H1 (cell line): ENCODE data around the gene CHST1. TPM values are rescaled to one million over a fixed set of nuclear protein-coding genes. Genes with fewer than 3 reads are reported as not detected.

ENCODE experiments used
- CEBPB ChIP-seq: IDR thresholded peaks from 2 replicates; pipeline ENCODE4 v1.6.1; 2012; ENCODE audit warnings: low read depth, low read length
- KDM1A ChIP-seq: fragments of 200-600, 300-600 bp; sonication (generic); IDR thresholded peaks from 2 replicates; pipeline ENCODE4 v1.7.1; 2016; ENCODE audit warnings: mild to moderate bottlenecking, low read length, borderline replicate concordance
- PHF8 ChIP-seq: fragments of 200-600 bp; sonication (generic); conservative IDR thresholded peaks from 2 replicates; pipeline ENCODE4 v1.7.1; 2012; ENCODE audit warnings: low read depth, mild to moderate bottlenecking, inconsistent platforms, low read length, moderate library complexity
- RFX5 ChIP-seq: IDR thresholded peaks from 2 replicates; pipeline ENCODE4 v1.6.1; 2011; ENCODE audit warnings: low read depth, low read length, improper control_type of control experiment, borderline replicate concordance
- TEAD4 ChIP-seq: IDR thresholded peaks from 2 replicates; pipeline ENCODE4 v1.6.1; 2012; ENCODE audit warnings: low read depth, low read length, inconsistent platforms, mixed read lengths
- YY1 ChIP-seq: IDR thresholded peaks from 2 replicates; pipeline ENCODE4 v1.6.1; 2011; ENCODE audit warnings: low read depth, mild to moderate bottlenecking, low read length
- polyA plus RNA-seq, 7 experiments: library from polyadenylated mRNA; depleted of rRNA in 3 of 7; stranded (reverse) in 5 of 7; unstranded in 2 of 7; fragments of >200 nt in 5 of 7; fragments of 200-250 nt in 2 of 7; gene quantifications; 1 replicate in 5 of 7; 2 replicates in 1 of 7; 4 replicates in 1 of 7; pipeline versions ENCODE4 v1.2.1 to v1.2.3, GENCODE V29; 2011 to 2013; ENCODE audit warnings: missing spikeins in 2 of 7, mixed read lengths in 2 of 7
- total RNA-seq: library from RNA; stranded (reverse); fragmentation: NEBNext Ultra II Directional; extraction: Animal tissue kit (Norgen Biotek cat#: 25700); gene quantifications from 2 replicates; pipeline ENCODE4 v1.2.1, GENCODE V29; 2021
- TF ChIP-seq, protein P1 (sequence below): fragments of 300-600 bp; sonication (generic); IDR thresholded peaks from 2 replicates; pipeline ENCODE4 v1.7.1; 2012; ENCODE audit warnings: low read length, moderate library complexity, mild to moderate bottlenecking, inconsistent platforms; ENCODE audit not compliant: insufficient replicate concordance
- TF ChIP-seq, protein P2 (sequence below): IDR thresholded peaks from 2 replicates; pipeline ENCODE4 v1.6.1; 2012; ENCODE audit warnings: inconsistent platforms

The CHST1 gene
- total and polyA plus RNA-seq, 2 of the 8 experiments (the other 6 are each of a cell fraction or from before 2014, with no cell fraction given), result 1.6 to 3.8 TPM

DNA sequence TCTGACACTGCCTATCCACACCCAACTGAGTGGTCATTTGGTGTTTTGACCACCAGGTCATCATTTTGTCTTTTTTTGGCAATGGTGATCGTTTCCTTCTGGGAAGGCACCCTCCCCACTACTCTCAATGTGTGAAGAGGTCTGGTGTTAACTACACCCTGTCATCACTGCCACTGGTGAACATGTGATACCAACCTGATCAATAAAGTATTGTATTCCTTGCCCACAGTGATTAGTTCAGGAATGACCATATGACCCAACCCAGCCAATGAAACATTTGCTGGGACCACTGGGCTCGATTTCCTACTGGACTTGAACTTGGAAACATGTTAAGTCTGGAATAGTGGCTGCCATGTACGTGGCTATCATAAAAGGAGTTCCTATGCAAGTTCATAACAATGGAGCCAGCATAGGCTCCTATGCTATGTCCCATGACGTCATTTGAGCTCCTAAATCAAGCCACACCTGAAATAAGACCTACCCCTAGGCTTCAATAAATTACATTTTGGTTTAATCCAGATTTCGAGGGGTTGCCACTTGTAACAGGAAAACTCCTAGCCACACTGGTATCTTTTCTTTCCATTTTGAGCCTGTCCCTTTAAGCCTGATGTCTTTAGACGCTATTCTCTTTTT is 51.1 kb downstream of the CHST1 start (continued):
- TF ChIP-seq, protein P1, sequence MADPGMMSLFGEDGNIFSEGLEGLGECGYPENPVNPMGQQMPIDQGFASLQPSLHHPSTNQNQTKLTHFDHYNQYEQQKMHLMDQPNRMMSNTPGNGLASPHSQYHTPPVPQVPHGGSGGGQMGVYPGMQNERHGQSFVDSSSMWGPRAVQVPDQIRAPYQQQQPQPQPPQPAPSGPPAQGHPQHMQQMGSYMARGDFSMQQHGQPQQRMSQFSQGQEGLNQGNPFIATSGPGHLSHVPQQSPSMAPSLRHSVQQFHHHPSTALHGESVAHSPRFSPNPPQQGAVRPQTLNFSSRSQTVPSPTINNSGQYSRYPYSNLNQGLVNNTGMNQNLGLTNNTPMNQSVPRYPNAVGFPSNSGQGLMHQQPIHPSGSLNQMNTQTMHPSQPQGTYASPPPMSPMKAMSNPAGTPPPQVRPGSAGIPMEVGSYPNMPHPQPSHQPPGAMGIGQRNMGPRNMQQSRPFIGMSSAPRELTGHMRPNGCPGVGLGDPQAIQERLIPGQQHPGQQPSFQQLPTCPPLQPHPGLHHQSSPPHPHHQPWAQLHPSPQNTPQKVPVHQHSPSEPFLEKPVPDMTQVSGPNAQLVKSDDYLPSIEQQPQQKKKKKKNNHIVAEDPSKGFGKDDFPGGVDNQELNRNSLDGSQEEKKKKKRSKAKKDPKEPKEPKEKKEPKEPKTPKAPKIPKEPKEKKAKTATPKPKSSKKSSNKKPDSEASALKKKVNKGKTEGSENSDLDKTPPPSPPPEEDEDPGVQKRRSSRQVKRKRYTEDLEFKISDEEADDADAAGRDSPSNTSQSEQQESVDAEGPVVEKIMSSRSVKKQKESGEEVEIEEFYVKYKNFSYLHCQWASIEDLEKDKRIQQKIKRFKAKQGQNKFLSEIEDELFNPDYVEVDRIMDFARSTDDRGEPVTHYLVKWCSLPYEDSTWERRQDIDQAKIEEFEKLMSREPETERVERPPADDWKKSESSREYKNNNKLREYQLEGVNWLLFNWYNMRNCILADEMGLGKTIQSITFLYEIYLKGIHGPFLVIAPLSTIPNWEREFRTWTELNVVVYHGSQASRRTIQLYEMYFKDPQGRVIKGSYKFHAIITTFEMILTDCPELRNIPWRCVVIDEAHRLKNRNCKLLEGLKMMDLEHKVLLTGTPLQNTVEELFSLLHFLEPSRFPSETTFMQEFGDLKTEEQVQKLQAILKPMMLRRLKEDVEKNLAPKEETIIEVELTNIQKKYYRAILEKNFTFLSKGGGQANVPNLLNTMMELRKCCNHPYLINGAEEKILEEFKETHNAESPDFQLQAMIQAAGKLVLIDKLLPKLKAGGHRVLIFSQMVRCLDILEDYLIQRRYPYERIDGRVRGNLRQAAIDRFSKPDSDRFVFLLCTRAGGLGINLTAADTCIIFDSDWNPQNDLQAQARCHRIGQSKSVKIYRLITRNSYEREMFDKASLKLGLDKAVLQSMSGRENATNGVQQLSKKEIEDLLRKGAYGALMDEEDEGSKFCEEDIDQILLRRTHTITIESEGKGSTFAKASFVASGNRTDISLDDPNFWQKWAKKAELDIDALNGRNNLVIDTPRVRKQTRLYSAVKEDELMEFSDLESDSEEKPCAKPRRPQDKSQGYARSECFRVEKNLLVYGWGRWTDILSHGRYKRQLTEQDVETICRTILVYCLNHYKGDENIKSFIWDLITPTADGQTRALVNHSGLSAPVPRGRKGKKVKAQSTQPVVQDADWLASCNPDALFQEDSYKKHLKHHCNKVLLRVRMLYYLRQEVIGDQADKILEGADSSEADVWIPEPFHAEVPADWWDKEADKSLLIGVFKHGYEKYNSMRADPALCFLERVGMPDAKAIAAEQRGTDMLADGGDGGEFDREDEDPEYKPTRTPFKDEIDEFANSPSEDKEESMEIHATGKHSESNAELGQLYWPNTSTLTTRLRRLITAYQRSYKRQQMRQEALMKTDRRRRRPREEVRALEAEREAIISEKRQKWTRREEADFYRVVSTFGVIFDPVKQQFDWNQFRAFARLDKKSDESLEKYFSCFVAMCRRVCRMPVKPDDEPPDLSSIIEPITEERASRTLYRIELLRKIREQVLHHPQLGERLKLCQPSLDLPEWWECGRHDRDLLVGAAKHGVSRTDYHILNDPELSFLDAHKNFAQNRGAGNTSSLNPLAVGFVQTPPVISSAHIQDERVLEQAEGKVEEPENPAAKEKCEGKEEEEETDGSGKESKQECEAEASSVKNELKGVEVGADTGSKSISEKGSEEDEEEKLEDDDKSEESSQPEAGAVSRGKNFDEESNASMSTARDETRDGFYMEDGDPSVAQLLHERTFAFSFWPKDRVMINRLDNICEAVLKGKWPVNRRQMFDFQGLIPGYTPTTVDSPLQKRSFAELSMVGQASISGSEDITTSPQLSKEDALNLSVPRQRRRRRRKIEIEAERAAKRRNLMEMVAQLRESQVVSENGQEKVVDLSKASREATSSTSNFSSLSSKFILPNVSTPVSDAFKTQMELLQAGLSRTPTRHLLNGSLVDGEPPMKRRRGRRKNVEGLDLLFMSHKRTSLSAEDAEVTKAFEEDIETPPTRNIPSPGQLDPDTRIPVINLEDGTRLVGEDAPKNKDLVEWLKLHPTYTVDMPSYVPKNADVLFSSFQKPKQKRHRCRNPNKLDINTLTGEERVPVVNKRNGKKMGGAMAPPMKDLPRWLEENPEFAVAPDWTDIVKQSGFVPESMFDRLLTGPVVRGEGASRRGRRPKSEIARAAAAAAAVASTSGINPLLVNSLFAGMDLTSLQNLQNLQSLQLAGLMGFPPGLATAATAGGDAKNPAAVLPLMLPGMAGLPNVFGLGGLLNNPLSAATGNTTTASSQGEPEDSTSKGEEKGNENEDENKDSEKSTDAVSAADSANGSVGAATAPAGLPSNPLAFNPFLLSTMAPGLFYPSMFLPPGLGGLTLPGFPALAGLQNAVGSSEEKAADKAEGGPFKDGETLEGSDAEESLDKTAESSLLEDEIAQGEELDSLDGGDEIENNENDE, result no peak
- TF ChIP-seq CEBPB (no peak), RFX5 (no peak), YY1 (no peak), KDM1A (no peak), PHF8 (no peak), TEAD4 (no peak)
- TF ChIP-seq, protein P2, sequence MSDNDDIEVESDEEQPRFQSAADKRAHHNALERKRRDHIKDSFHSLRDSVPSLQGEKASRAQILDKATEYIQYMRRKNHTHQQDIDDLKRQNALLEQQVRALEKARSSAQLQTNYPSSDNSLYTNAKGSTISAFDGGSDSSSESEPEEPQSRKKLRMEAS, result no peak
